22Rv1 (cell line): Measurements from ENCODE around the gene GDPD2.

Source experiments
- H3K27ac ChIP-seq: fragments of 450-650 bp; 2 replicates; pipeline ENCODE4 v1.5.1; 2017
- ZFX ChIP-seq: fragments of 450-650 bp; IDR thresholded peaks from 2 replicates; pipeline ENCODE4 v1.6.1; 2017; ENCODE audit warnings: antibody characterized with exemption, borderline replicate concordance
- TF ChIP-seq, protein P1 (sequence below): fragments of 450-650 bp; IDR thresholded peaks from 2 replicates; pipeline ENCODE4 v1.5.1; 2017; ENCODE audit warnings: mild to moderate bottlenecking

The GDPD2 gene

DNA sequence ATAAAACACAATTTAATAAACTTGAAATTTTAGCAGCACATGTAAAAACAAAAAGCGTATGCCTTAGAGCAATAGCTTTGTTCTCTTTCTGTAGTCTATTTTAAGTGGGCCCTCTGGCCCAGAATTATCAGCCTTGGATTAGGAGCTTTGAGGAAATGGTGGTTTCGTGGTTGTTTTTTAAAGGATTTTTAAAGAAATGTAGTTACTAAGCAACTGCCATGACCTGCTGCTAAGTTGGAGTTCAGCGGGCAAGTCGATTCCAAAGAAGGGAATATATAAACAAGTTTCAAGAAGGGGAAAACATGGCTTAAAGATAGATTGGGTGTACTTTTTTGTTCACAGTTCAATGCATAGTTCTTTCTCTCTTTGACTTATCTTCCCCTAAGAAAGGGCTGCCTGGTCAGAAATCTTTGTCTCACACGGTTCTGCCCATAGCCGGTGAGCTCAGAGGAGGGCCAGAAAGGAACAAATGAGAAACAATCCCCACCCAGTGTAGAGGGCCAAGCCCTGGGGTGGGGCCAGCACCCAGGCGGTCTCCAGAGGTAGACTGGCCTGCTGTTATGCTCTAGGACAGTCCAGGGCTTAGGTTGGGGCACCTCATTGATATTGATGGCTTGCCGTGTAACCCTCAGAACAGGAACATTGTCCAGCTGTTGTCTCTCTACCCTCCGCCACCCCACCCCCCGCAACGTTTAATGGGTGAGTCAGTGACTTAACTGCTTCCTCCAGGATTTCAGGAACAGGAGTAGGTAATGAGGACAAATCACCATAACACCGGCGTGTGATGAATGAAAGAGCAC is 54.0 kb downstream of the GDPD2 start:
- peak overlapping the region; percentile 82 for H3K27ac ChIP-seq
- TF ChIP-seq, protein P1, sequence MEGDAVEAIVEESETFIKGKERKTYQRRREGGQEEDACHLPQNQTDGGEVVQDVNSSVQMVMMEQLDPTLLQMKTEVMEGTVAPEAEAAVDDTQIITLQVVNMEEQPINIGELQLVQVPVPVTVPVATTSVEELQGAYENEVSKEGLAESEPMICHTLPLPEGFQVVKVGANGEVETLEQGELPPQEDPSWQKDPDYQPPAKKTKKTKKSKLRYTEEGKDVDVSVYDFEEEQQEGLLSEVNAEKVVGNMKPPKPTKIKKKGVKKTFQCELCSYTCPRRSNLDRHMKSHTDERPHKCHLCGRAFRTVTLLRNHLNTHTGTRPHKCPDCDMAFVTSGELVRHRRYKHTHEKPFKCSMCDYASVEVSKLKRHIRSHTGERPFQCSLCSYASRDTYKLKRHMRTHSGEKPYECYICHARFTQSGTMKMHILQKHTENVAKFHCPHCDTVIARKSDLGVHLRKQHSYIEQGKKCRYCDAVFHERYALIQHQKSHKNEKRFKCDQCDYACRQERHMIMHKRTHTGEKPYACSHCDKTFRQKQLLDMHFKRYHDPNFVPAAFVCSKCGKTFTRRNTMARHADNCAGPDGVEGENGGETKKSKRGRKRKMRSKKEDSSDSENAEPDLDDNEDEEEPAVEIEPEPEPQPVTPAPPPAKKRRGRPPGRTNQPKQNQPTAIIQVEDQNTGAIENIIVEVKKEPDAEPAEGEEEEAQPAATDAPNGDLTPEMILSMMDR, result no peak
- TF ChIP-seq ZFX, result no peak

DNA sequence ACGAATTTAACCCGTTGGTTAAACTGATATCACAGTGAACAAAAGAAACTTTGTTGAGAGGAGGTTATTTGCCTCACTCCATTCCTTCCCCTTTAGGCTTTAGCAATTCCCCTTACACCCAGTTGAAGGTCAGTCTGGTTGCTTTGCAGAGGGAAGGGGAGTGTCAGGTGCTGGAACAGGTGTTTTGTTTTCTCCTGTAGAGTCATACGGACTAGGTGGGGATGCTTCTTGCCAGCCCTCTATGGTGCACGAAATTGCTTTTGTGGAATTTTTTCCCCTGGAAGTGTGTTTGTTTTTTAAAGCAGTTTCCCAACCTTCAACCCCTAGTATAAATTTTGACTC is 54.6 kb downstream of the GDPD2 start:
- H3K27ac ChIP-seq, result peak overlapping the region; percentile 82

DNA sequence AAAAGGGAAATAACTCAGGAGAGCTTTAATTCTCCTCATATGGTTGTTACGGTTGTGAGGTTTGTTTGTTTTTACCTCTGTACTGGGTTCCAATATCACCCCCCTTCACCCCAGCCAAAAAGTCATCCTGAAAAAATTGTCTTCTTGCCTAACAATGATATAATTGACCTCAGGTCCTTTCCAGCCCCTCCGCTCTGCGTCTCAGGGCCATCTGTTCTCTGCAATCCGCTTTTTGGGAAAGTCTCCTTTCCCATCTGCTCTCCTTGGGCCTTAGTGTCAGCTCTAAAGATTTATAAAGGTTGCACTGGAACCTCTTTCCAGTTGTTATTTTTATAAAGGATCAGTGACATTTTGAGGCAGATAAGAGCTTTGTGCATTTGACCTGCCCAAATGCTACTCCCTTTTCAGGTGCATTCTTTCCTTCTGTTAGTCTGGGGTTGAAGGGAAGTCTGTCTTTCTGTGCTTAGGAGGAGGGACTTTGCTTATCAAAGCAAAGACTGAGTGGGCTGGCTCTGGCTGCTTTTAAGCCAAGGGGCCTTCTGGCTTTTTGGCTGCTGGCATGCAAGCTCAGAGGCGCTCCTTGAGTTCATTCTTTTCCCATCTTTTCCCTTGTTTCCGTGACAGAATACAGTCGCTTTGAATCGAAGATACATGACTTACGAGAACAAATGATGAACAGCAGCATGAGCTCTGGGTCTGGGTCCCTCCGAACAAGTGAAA is 55.6 kb downstream of the GDPD2 start:
- peak overlapping the region; percentile 82 for H3K27ac ChIP-seq
- TF ChIP-seq ZFX, result no peak
- TF ChIP-seq, protein P1, result no peak

More for the DNA sequence above, 54.6 kb downstream of the GDPD2 start:
- TF ChIP-seq, protein P1, result no peak
- TF ChIP-seq ZFX, result no peak

DNA sequence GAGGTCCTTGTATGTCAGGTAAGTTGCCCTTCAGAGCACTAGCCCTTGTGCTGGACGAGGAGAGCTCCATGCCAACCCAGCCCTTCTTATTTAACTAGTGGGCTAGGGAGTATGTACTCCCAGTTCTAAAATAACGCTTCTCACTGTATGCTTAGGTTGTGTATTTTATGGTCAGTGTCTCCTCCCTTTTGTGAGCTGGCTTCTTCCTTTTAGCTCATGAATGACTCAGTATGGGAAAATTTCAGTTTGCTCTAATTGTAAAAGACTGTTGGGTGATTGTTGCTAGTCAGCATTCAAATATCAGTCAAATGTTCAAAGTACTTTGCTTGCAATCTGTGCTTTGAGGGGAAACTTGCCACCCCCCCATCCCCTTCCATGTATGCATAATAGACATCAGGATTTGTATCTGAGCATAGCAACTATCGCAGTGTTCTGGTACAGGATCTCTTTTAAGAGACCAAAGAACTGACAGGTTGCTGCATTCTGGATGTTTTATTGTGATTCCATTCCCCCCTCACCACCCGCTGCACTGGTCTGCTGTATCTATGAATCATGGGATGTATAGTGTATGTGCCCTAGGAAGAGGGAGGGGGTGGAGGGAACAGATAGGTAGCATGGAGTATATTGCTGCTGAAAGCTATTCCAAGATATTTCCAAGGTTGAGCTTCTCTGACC is 56.3 kb downstream of the GDPD2 start:
- TF ChIP-seq, protein P1, result no peak
- no peak for TF ChIP-seq ZFX
- H3K27ac ChIP-seq, result peak overlapping the region; percentile 82

DNA sequence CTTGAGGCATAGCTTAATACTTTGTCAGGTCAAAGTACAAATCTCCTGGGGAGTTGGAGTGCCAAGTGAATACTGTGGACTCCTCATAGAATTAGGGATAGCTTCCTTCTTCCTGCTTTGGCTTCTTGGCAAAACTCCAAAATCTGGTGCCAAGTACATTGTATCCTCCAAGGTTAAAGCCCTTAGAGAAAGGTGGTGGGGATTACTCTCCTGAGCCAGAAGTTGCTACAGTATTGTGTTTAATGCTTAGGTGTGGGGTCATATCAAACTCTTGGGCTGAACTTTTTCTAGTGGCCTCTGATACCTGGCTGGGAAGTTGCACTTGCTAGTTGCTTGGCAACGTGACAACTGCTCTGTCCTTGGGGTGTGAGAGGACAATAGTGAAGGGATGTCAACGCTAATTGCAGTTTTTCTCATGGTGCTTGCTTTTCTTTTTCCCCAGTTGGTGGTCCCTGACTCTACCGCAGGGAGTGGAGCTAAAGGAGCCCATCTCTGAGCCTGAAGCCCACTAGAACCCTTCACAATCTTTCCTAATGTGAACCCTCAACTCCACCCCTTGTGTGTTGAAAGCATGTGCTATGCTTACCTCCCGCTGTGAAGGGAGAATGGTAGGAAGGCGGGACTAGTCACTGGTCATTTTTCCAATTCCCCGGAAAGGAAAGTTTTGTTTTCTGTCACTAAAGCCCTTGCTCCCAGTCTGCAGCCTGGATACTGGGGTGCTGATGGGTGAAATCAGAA is 57.0 kb downstream of the GDPD2 start:
- H3K27ac ChIP-seq, result peak overlapping the region; percentile 82
- no peak for TF ChIP-seq ZFX
- TF ChIP-seq, protein P1, result no peak

DNA sequence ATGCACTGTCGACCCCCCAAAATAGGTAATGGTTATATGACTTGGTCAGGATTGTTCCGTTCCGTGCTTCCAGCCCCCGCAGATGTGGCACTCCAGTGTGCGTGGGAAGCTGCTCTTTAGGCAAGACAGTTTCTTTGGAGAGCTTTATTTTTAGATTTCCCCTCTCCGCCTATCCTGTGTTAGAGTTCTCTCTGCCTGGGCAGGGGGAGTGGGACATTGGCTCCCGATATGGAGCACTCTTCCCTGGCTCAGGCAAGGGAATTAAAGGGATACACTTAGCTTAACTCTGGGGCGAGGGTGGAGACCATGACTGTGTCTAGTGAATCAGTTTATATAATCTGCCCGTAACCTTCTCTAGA is 57.5 kb downstream of the GDPD2 start:
- peak overlapping the region; percentile 82 for H3K27ac ChIP-seq

More for the DNA sequence above, 57.5 kb downstream of the GDPD2 start:
- TF ChIP-seq, protein P1, result no peak
- TF ChIP-seq ZFX, result no peak
